ACHN (cell line): ENCODE results near the gene MOB2.

Experiments used
- DNase-seq: peaks from one replicate; pipeline ENCODE4 v3.0.0-alpha.2; 2015
- in situ Hi-C: cut with HindIII; loops from 2 replicates; pipeline ENCODE4 v1.10.0; 2017; ENCODE audit warnings: low sequenced_read_pairs, low pct_ligation_motif_present, low pct_unique_long_range_greater_than_20kb

Gene MOB2

GRCh38 chr11:1494650-1495049, 8.1 kb upstream of the MOB2 start:
- DNase-seq, result no peak
- in situ Hi-C loops, result no loop called here

- in situ Hi-C loops, result no loop called here
- no peak for DNase-seq
These were observed 7.2 kb upstream of the MOB2 start for GRCh38 chr11:1493650-1494244.

- in situ Hi-C loops, result no loop called here
- no peak for DNase-seq
These were observed 4.8 kb upstream of the MOB2 start for GRCh38 chr11:1491379-1491778.

- in situ Hi-C loops, result no loop called here
- no peak for DNase-seq
These were observed 4.1 kb upstream of the MOB2 start for GRCh38 chr11:1490651-1491050.

- no peak for DNase-seq
- in situ Hi-C loops, result no loop called here
These were observed 2.1 kb upstream of the MOB2 start for GRCh38 chr11:1488575-1489180.

GRCh38 chr11:1487851-1488574, 1.4 kb upstream of the MOB2 start:
- in situ Hi-C loops, result no loop called here
- DNase-seq, result no peak

GRCh38 chr11:1487091-1487850, 692 bp upstream of the MOB2 start:
- no peak for DNase-seq
- in situ Hi-C loops, result no loop called here

- in situ Hi-C loops, result no loop called here
These were observed 1.1 kb downstream of the MOB2 start for GRCh38 chr11:1485504-1485885.

GRCh38 chr11:1484695-1485503, 1.7 kb downstream of the MOB2 start:
- DNase-seq, result no peak
- in situ Hi-C loops, result no loop called here

More at GRCh38 chr11:1485504-1485885, 1.1 kb downstream of the MOB2 start:
- no peak for DNase-seq

- in situ Hi-C loops, result no loop called here
- DNase-seq, result no peak
These were observed 2.4 kb downstream of the MOB2 start for GRCh38 chr11:1484061-1484671.

- DNase-seq, result no peak
- in situ Hi-C loops, result no loop called here
These were observed 3.1 kb downstream of the MOB2 start for GRCh38 chr11:1483445-1483961.

- DNase-seq, result no peak
- in situ Hi-C loops, result no loop called here
These were observed 3.8 kb downstream of the MOB2 start for GRCh38 chr11:1482581-1483444.

- in situ Hi-C loops, result no loop called here
- DNase-seq, result no peak
These were observed 4.6 kb downstream of the MOB2 start for GRCh38 chr11:1481861-1482441.

- in situ Hi-C loops, result no loop called here
- no peak for DNase-seq
These were observed 5.1 kb downstream of the MOB2 start for GRCh38 chr11:1481483-1481825.

GRCh38 chr11:1480555-1481482, 5.8 kb downstream of the MOB2 start:
- in situ Hi-C loops, result no loop called here
- no peak for DNase-seq

- DNase-seq, result no peak
- in situ Hi-C loops, result no loop called here
These were observed 6.4 kb downstream of the MOB2 start for GRCh38 chr11:1480191-1480554.
